GM23248 (cell line): ENCODE measurements around the gene PDE8A.

Experiments
- EZH2 ChIP-seq: fragments of 200-600 bp; sonication (generic); IDR thresholded peaks from 2 replicates; pipeline ENCODE4 v1.6.1; 2018; ENCODE audit warnings: antibody characterized with exemption, mild to moderate bottlenecking; ENCODE audit not compliant: insufficient read depth, poor library complexity, severe bottlenecking
- EZH2phosphoT487 ChIP-seq: fragments of 200-600 bp; sonication (generic); IDR thresholded peaks from 2 replicates; pipeline ENCODE4 v1.6.1; 2018; ENCODE audit warnings: antibody characterized with exemption, moderate library complexity, mild to moderate bottlenecking, low read depth; ENCODE audit not compliant: insufficient read depth

DNA sequence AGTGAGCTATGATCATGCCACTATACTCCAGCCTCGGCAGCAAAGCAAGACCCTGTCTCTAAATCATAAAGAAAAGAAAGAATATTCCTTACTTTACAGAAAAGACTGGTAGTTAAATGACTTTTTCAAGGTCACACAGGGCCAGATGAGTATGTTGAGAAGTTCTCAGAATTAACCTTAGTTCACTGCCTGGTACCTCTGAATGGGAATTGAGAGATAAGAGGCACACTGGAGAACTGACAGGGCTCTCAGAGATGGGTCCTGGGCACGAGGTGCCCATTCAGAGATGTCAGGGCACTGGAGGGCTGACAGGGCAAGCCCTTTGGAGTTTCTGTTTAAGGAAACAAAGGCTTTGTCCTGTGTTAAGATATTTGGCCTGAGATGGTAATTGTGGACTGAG lies 157.7 kb downstream of the PDE8A start:
- TF ChIP-seq EZH2 (no peak), EZH2phosphoT487 (no peak)
